SU-DHL-6 (cell line): Measurements from ENCODE around the gene NKX1-2.

Experiments used
- H2AFZ ChIP-seq: fragments of 200-600 bp; sonication (generic); 2 replicates; pipeline ENCODE4 v1.6.1; 2014; ENCODE audit warnings: low read depth, mild to moderate bottlenecking, moderate library complexity, mixed read lengths, antibody characterized with exemption, low read length; ENCODE audit not compliant: severe bottlenecking
- H3F3A ChIP-seq: fragments of 200-600 bp; shearing (Covaris generic); 2 replicates; pipeline ENCODE4 v1.6.0; 2016; ENCODE audit warnings: antibody characterized with exemption, mild to moderate bottlenecking; ENCODE audit not compliant: insufficient read depth
- H3K27ac ChIP-seq: fragments of 200-600 bp; sonication (generic); 2 replicates; pipeline ENCODE4 v1.5.1; 2016; ENCODE audit warnings: low read depth, mild to moderate bottlenecking, low read length, moderate library complexity, mixed read lengths
- H3K27me3 ChIP-seq: fragments of 200-600 bp; sonication (generic), shearing (Covaris generic); 2 replicates; pipeline ENCODE4 v1.6.0; 2014; ENCODE audit warnings: mild to moderate bottlenecking, low read length
- H3K36me3 ChIP-seq: fragments of 200-600 bp; sonication (generic); 2 replicates; pipeline ENCODE4 v1.6.1; 2014; ENCODE audit warnings: mild to moderate bottlenecking, low read length, mixed read lengths
- H3K4me2 ChIP-seq: fragments of 300-600, 200-600 bp; shearing (Covaris generic), sonication (generic); 2 replicates; pipeline ENCODE4 v1.6.0; 2014; ENCODE audit warnings: low read length, low read depth, mild to moderate bottlenecking; ENCODE audit not compliant: poor library complexity, severe bottlenecking
- H3K4me3 ChIP-seq: fragments of 200-600 bp; sonication (generic); 2 replicates; pipeline ENCODE4 v1.5.1; 2014; ENCODE audit warnings: antibody characterized with exemption, low read length, mild to moderate bottlenecking, mixed read lengths; ENCODE audit not compliant: insufficient read depth, poor library complexity, severe bottlenecking
- H3K79me2 ChIP-seq: fragments of 200-600 bp; sonication (generic); 2 replicates; pipeline ENCODE4 v1.6.1; 2014; ENCODE audit warnings: mild to moderate bottlenecking, low read length, moderate library complexity; ENCODE audit not compliant: insufficient read depth
- H3K9ac ChIP-seq: fragments of 200-600 bp; sonication (generic); 2 replicates; pipeline ENCODE4 v1.7.0; 2014; ENCODE audit warnings: mild to moderate bottlenecking, low read length
- H3K9me2 ChIP-seq: fragments of 200-600 bp; sonication (generic); replicated peaks from 2 replicates; pipeline ENCODE4 v1.6.1; 2014; ENCODE audit warnings: low read length; ENCODE audit not compliant: insufficient read depth
- H3K9me3 ChIP-seq: fragments of 200-600 bp; sonication (generic); 2 replicates; pipeline ENCODE4 v1.6.1; 2014; ENCODE audit warnings: low read length, mixed read lengths; ENCODE audit not compliant: insufficient read depth
- H4K20me1 ChIP-seq: fragments of 200-600 bp; sonication (generic); 2 replicates; pipeline ENCODE4 v1.6.1; 2014; ENCODE audit warnings: low read depth, mild to moderate bottlenecking, antibody characterized with exemption, low read length, moderate library complexity, mixed read lengths
- EZH2phosphoT487 ChIP-seq: fragments of 200-600 bp; sonication (generic), shearing (Covaris generic); conservative IDR thresholded peaks from 2 replicates; pipeline ENCODE4 v1.6.1; 2018; ENCODE audit warnings: mild to moderate bottlenecking, antibody characterized with exemption, low read length, moderate library complexity, mixed read lengths
- TF ChIP-seq, protein P1 (sequence below): fragments of 200-600 bp; sonication (generic); IDR thresholded peaks from one replicate; pipeline ENCODE4 v1.5.1; 2017; ENCODE audit warnings: antibody characterized with exemption, mild to moderate bottlenecking, low read length, moderate library complexity; ENCODE audit not compliant: insufficient read depth, poor library complexity, severe bottlenecking

NKX1-2 gene

DNA sequence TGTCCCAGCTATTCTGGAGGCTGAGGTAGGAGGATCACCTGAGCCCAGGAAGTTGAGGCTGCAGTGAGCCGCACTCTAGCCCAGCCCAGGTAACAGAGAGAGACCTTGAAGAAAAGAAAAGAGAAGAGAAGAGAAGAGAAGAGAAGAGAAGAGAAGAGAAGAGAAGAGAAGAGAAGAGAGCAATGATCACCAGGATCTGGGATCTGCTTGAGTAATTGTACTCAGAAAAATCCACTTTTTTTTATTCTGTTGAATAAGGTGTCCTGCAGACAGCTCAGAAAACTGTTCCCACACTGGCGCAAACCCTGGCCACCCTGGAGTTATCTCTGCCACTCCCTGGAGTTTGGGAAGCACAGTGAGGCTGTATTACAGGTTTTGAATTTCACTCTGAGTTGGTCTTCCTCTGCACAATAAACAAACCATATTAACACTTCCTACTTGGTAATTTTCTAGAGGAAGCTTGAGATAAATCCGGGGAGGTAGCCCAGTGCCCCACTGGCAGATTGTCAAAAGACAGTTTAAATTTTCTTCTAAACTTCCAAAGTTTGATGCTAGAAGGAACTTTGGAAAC lies 21.5 kb downstream of the NKX1-2 start:
- Histone ChIP-seq H3K9ac (no peak overlapping the region), H3K9me3 (no peaks in the 10 kb centered on the region), H3K36me3 (no peaks in the 10 kb centered on the region), H4K20me1 (no peaks in the 10 kb centered on the region), H3F3A (no peaks in the 10 kb centered on the region), H3K9me2 (no peaks in the 10 kb centered on the region), H3K4me2 (no peak overlapping the region), H3K79me2 (no peaks in the 10 kb centered on the region), H3K27ac (no peak overlapping the region), H3K27me3 (no peaks in the 10 kb centered on the region), H3K4me3 (no peak overlapping the region), H2AFZ (no peak overlapping the region)
- TF ChIP-seq EZH2phosphoT487 = no peak
- TF ChIP-seq, protein P1, sequence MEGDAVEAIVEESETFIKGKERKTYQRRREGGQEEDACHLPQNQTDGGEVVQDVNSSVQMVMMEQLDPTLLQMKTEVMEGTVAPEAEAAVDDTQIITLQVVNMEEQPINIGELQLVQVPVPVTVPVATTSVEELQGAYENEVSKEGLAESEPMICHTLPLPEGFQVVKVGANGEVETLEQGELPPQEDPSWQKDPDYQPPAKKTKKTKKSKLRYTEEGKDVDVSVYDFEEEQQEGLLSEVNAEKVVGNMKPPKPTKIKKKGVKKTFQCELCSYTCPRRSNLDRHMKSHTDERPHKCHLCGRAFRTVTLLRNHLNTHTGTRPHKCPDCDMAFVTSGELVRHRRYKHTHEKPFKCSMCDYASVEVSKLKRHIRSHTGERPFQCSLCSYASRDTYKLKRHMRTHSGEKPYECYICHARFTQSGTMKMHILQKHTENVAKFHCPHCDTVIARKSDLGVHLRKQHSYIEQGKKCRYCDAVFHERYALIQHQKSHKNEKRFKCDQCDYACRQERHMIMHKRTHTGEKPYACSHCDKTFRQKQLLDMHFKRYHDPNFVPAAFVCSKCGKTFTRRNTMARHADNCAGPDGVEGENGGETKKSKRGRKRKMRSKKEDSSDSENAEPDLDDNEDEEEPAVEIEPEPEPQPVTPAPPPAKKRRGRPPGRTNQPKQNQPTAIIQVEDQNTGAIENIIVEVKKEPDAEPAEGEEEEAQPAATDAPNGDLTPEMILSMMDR = no peak

DNA sequence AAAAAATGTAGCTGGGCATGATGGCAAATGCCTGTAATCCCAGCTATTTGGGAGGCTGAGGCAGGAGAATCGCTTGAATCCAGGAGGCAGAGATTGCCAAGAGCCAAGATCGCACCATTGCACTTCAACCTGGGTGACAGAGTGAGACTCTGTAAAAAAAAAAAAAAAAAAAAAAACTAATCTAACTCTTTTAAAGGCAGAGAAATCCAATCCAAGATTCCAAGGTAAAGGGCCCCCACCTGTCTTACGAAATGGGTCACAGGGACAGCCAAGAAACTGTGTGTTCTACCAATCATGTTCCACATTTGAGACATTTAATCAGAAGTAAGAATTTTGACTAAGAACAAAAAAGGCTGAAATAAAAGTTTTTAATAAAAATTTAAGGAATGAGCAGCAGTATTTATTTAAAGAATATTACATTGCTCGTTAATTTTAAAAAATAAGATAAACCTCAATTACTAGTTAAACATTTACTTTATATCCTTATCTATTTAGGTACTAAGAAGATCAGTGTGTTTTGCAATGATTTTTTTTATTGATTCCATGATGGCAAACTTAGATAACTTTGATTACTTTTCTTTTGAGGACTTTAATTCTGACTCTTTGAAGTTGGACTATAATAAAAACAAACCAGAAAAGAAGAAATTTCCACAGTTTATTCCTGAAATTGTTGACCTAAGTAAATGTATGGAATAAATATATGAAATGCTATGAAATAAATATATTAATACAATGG lies 24.4 kb downstream of the NKX1-2 start:
- H3K9ac ChIP-seq = no peak overlapping the region
- no peak overlapping the region for H3K4me3 ChIP-seq
- no peaks in the 10 kb centered on the region for H3K9me3 ChIP-seq
- no peaks in the 10 kb centered on the region for H4K20me1 ChIP-seq
- no peak overlapping the region for H3K4me2 ChIP-seq
- no peak for TF ChIP-seq EZH2phosphoT487
- TF ChIP-seq, protein P1 = no peak
- H3K27me3 ChIP-seq = no peaks in the 10 kb centered on the region
- no peaks in the 10 kb centered on the region for H3F3A ChIP-seq
- H2AFZ ChIP-seq = no peak overlapping the region
- no peaks in the 10 kb centered on the region for H3K36me3 ChIP-seq
- no peaks in the 10 kb centered on the region for H3K9me2 ChIP-seq
- H3K79me2 ChIP-seq = no peaks in the 10 kb centered on the region
- no peak overlapping the region for H3K27ac ChIP-seq

DNA sequence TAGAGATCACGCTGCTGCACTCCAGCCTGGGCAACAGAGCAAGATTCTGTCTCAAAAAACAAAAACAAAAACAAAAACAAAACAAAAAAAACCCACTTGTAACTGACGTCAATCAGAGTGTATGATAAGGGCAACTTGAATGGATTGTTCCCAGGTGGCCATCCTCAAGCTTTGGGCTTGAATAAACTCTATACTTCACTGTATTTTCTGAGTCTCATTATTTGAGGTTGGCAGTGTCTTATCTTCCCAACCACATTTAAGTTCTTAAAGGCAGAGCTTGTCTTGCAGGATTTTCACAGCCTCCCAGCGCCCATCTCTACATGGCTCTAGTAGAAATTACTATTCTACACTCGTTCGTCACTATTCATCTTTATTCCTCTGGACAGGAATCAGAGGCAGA lies 26.0 kb downstream of the NKX1-2 start:
- H3K9me2 ChIP-seq = no peaks in the 10 kb centered on the region
- H2AFZ ChIP-seq = no peak overlapping the region
- no peaks in the 10 kb centered on the region for H4K20me1 ChIP-seq
- H3K4me2 ChIP-seq = no peak overlapping the region
- no peaks in the 10 kb centered on the region for H3K79me2 ChIP-seq
- H3F3A ChIP-seq = no peaks in the 10 kb centered on the region
- H3K9me3 ChIP-seq = no peaks in the 10 kb centered on the region
- no peak for TF ChIP-seq EZH2phosphoT487
- TF ChIP-seq, protein P1 = no peak
- no peak overlapping the region for H3K9ac ChIP-seq
- no peaks in the 10 kb centered on the region for H3K27me3 ChIP-seq
- no peak overlapping the region for H3K4me3 ChIP-seq
- H3K27ac ChIP-seq = no peak overlapping the region
- H3K36me3 ChIP-seq = no peaks in the 10 kb centered on the region
